BJ (cell line): Measurements from ENCODE around the gene SND1. TPM values are rescaled to one million over a fixed set of nuclear protein-coding genes. Genes with fewer than 3 reads are reported as not detected.
A peak's percentile ranks its signal among the peaks of the same experiment; 100 is the strongest.

ENCODE experiments used
- CTCF ChIA-PET: fragments of 350-600 bp; formaldehyde crosslinking; extraction: SDS; loops from one replicate; lab custom pipeline; 2021; ENCODE audit warnings: antibody characterized with exemption, inconsistent platforms; lab: Yijun Ruan, JAX
- POLR2A ChIA-PET: fragments of 300-600 bp; sonication (Branson Sonifier 250); formaldehyde crosslinking; extraction: SDS; loops from one replicate; lab custom pipeline; 2021; ENCODE audit warnings: antibody characterized with exemption; lab: Charles Lee
- DNase-seq: peaks from one replicate; pipeline ENCODE4 v3.0.0-alpha.2; 2011; ENCODE audit warnings: low read depth
- H3K27me3 ChIP-seq: 2 replicates; pipeline ENCODE4 v1.6.0; 2011; ENCODE audit warnings: low read length; ENCODE audit not compliant: control insufficient read depth, insufficient read depth
- H3K36me3 ChIP-seq: 2 replicates; pipeline ENCODE4 v1.5.1; 2011; ENCODE audit warnings: low read length; ENCODE audit not compliant: control insufficient read depth, insufficient read depth
- H3K4me3 ChIP-seq: 2 replicates; pipeline ENCODE4 v1.5.1; 2011; ENCODE audit warnings: low read depth, mild to moderate bottlenecking, control low read depth, low read length
- CTCF ChIP-seq: IDR thresholded peaks from 2 replicates; pipeline ENCODE4 v1.5.1; 2011; ENCODE audit warnings: low read depth, mild to moderate bottlenecking, control low read depth, inconsistent platforms, low read length, moderate library complexity; ENCODE audit not compliant: insufficient read depth
- polyA minus RNA-seq: library from RNA; depleted of rRNA, polyadenylated mRNA; stranded (reverse); fragments of >200 nt; gene quantifications from 2 replicates; pipeline ENCODE4 v1.2.3, GENCODE V29; 2011; rRNA and poly(A)+ RNA removed
- polyA plus RNA-seq: library from polyadenylated mRNA; depleted of rRNA; stranded (reverse); fragments of >200 nt; gene quantifications from 2 replicates; pipeline ENCODE4 v1.2.3, GENCODE V29; 2011; rRNA removed

The SND1 gene
- polyA plus RNA-seq (203 and 204 TPM in 2 replicates), polyA minus RNA-seq (218 and 294 TPM in 2 replicates)

- DNase-seq, result peak; percentile 95
- no peaks in the 10 kb centered on the region for H3K27me3 ChIP-seq
- H3K4me3 ChIP-seq, result peak within 1 kb of the TSS; percentile 78
- POLR2A ChIA-PET, result interaction anchor here (0.6 kb wide), 1 partner anchor 69 kb away, joined by 6 read pairs; no protein-coding TSS in a partner anchor
- CTCF ChIA-PET, result interaction anchor here (1.2 kb wide), 1 partner anchor 53 kb away, joined by 3 read pairs; no protein-coding TSS in a partner anchor
- TF ChIP-seq CTCF, result no peak
- no peaks in the 10 kb centered on the region for H3K36me3 ChIP-seq
Observed at GRCh38 chr7:127651556-127652332, at the start of gene SND1. Gene SND1 (plus strand): TSS chr7:127652194. CDS start chr7:127652374, 180 bp downstream.

GRCh38 chr7:127608446-127608845, 43.5 kb upstream of the SND1 start:
- ChIA-PET POLR2A (no interaction called here), CTCF (interaction anchor here (0.6 kb wide), 1 partner anchor 15 kb away, joined by 3 read pairs; no protein-coding TSS in a partner anchor)
- Histone ChIP-seq H3K27me3 (peaks cover 1% of the 10 kb centered on the region), H3K36me3 (no peaks in the 10 kb centered on the region), H3K4me3 (no peak overlapping the region)
- TF ChIP-seq CTCF, result no peak
- no peak for DNase-seq

GRCh38 chr7:127609297-127609696, 42.7 kb upstream of the SND1 start:
- ChIA-PET POLR2A (no interaction called here), CTCF (interaction anchor here (0.6 kb wide), 1 partner anchor 573 kb away, joined by 3 read pairs; no protein-coding TSS in a partner anchor)
- TF ChIP-seq CTCF, result no peak
- Histone ChIP-seq H3K27me3 (peaks cover 4% of the 10 kb centered on the region), H3K4me3 (no peak overlapping the region), H3K36me3 (no peaks in the 10 kb centered on the region)
- no peak for DNase-seq

- peaks cover 22% of the 10 kb centered on the region for H3K27me3 ChIP-seq
- ChIA-PET CTCF (no interaction called here), POLR2A (no interaction called here)
- TF ChIP-seq CTCF, result no peak
- no peak for DNase-seq
- no peaks in the 10 kb centered on the region for H3K36me3 ChIP-seq
- no peak overlapping the region for H3K4me3 ChIP-seq
Observed at GRCh38 chr7:127612263-127612662, 39.7 kb upstream of the SND1 start.

- POLR2A ChIA-PET, result no interaction called here
Observed at GRCh38 chr7:127616724-127617123, 35.3 kb upstream of the SND1 start.

More at GRCh38 chr7:127616724-127617123, 35.3 kb upstream of the SND1 start:
- TF ChIP-seq CTCF, result no peak
- H3K36me3 ChIP-seq, result no peaks in the 10 kb centered on the region
- no peak for DNase-seq
- no peak overlapping the region for H3K4me3 ChIP-seq
- CTCF ChIA-PET, result interaction anchor here (1.0 kb wide), 1 partner anchor 17 kb away, joined by 3 read pairs; no protein-coding TSS in a partner anchor
- peaks cover 52% of the 10 kb centered on the region for H3K27me3 ChIP-seq
